ENCODE measurements around the gene MKNK1.

Gene MKNK1

GRCh38 chr1:46532498-46533178 is 71.4 kb downstream of the MKNK1 start:
- DNase-seq (ENCODE audit: low read depth), result peak; percentile 50
- TF ChIP-seq, protein P1, sequence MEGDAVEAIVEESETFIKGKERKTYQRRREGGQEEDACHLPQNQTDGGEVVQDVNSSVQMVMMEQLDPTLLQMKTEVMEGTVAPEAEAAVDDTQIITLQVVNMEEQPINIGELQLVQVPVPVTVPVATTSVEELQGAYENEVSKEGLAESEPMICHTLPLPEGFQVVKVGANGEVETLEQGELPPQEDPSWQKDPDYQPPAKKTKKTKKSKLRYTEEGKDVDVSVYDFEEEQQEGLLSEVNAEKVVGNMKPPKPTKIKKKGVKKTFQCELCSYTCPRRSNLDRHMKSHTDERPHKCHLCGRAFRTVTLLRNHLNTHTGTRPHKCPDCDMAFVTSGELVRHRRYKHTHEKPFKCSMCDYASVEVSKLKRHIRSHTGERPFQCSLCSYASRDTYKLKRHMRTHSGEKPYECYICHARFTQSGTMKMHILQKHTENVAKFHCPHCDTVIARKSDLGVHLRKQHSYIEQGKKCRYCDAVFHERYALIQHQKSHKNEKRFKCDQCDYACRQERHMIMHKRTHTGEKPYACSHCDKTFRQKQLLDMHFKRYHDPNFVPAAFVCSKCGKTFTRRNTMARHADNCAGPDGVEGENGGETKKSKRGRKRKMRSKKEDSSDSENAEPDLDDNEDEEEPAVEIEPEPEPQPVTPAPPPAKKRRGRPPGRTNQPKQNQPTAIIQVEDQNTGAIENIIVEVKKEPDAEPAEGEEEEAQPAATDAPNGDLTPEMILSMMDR (conservative IDR thresholded peaks at IDR 0.05; ENCODE audit: low read depth, low read length), result peak; percentile 63
- peak overlapping the region; percentile 34 for H3K4me3 ChIP-seq (ENCODE audit: low read depth, low read length)

DNA sequence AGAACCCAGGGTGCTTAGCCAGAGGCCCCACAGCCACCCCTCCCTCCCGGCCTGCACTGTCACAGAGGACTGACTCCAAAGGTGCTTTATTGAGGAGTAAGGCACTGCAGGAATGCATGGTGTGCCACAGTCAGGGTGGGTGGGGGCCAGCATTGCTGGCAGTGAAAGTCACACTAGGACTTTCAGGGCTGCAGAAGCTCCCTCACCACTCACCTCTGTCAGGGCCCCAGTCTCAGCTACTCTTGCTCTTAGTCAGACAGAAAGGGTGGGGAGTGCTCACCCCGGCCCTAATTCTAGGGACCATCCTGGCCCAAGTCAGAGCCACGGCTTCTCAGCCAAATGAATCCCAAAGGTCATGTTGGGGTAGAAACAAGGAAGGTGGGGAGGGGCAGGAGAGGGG is 72.0 kb downstream of the MKNK1 start:
- no peak overlapping the region for H3K4me3 ChIP-seq (ENCODE audit: low read depth, low read length)
- no peak for DNase-seq (ENCODE audit: low read depth)
- TF ChIP-seq, protein P1 (conservative IDR thresholded peaks at IDR 0.05; ENCODE audit: low read depth, low read length), result no peak

GRCh38 chr1:46530791-46531409 is 73.2 kb downstream of the MKNK1 start:
- DNase-seq (ENCODE audit: low read depth), result no peak
- no peak overlapping the region for H3K4me3 ChIP-seq (ENCODE audit: low read depth, low read length)
- TF ChIP-seq, protein P1 (conservative IDR thresholded peaks at IDR 0.05; ENCODE audit: low read depth, low read length), result peak; percentile 37

- TF ChIP-seq, protein P1 (conservative IDR thresholded peaks at IDR 0.05; ENCODE audit: low read depth, low read length), result no peak
- H3K4me3 ChIP-seq (ENCODE audit: low read depth, low read length), result no peak overlapping the region
- no peak for DNase-seq (ENCODE audit: low read depth)
These were observed 73.8 kb downstream of the MKNK1 start for GRCh38 chr1:46530311-46530710.

DNA sequence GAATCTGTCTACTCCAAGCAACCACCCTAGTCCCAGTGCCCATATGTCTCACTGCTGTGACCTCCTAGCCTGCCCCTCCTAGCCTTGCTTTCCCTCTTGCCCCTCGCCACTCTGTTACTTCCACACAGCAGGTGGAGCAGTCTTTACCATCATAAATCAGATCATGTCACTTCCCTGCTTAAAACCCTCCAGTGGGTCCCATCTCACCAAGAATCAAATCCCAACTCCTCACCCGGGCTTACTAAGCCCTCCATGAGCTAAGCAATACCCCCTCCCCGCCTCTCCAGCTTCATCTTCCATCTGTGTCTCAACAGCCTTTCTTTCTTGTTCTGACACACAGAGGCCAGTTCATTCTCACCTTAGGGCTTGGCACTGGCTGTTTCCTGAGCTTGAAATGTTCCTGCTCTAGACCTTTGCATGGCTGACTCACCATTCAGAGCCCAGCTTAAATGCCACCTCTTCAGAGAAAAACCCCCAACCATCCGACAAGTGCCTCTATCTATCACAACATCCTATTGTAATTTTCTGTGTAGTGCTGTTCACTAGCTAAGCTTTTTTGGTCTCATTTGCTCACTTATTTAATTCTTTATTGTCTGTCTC is 74.9 kb downstream of the MKNK1 start:
- no peak overlapping the region for H3K4me3 ChIP-seq (ENCODE audit: low read depth, low read length)
- TF ChIP-seq, protein P1 (conservative IDR thresholded peaks at IDR 0.05; ENCODE audit: low read depth, low read length), result no peak
- no peak for DNase-seq (ENCODE audit: low read depth)

GRCh38 chr1:46528297-46528955 is 75.6 kb downstream of the MKNK1 start:
- TF ChIP-seq, protein P1 (conservative IDR thresholded peaks at IDR 0.05; ENCODE audit: low read depth, low read length), result peak; percentile 45
- peak; percentile 41 for DNase-seq (ENCODE audit: low read depth)
- no peak overlapping the region for H3K4me3 ChIP-seq (ENCODE audit: low read depth, low read length)
